GM12865 (cell line): ENCODE results near the gene MAL.

Source experiments
- DNase-seq: peaks from one replicate; pipeline ENCODE4 v3.0.0; 2010; ENCODE audit warnings: low read depth
- H3K4me3 ChIP-seq: 2 replicates; pipeline ENCODE4 v1.5.1; 2011; ENCODE audit warnings: mild to moderate bottlenecking, low read depth, low read length, control low read depth
- CTCF ChIP-seq: IDR thresholded peaks from 2 replicates; pipeline ENCODE4 v1.5.1; 2011; ENCODE audit warnings: low read length, control low read depth, low read depth, inconsistent platforms; ENCODE audit not compliant: insufficient read depth; ENCODE audit errors: missing control alignments

MAL gene

GRCh38 chr2:94982675-94983074 is 42.8 kb upstream of the MAL start:
- no peak for DNase-seq
- no peak for TF ChIP-seq CTCF
- H3K4me3 ChIP-seq: no peak overlapping the region

DNA sequence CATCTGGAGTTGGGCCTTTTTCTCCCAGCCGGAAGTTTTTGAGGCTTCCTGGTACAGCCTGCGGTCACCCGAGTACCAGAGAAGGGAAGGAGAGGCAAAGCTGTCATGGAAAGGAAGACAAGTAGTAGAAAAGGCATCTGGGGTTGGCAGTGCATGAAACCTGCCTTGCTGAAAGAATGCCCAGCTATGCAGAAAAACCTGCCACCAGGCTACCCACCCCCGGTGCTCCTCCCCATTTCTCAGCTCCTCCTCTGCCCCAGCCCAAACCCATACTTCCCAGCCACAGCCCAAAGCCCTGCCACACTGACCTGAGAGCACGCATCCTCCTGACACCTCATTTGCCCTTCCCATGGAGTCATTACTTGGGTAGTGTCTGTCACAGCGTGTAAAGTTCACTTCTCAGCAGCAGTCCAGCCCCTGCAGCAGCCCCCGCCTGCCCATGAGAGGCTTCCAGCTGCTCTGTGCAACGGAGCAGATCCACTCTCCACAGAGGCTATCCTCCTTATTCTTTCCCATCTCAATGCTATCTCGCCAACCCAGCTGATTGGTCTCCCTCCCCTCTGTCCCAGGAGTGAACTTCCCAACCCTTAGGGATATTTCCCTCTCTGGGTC is 40.4 kb upstream of the MAL start:
- no peak for TF ChIP-seq CTCF
- H3K4me3 ChIP-seq: no peak overlapping the region
- no peak for DNase-seq

- no peak for DNase-seq
- TF ChIP-seq CTCF: no peak
- no peak overlapping the region for H3K4me3 ChIP-seq
Measured at GRCh38 chr2:94985636-94986035, 39.9 kb upstream of the MAL start.

GRCh38 chr2:94986392-94986963 is 39.0 kb upstream of the MAL start:
- peak; percentile 63 for DNase-seq

DNA sequence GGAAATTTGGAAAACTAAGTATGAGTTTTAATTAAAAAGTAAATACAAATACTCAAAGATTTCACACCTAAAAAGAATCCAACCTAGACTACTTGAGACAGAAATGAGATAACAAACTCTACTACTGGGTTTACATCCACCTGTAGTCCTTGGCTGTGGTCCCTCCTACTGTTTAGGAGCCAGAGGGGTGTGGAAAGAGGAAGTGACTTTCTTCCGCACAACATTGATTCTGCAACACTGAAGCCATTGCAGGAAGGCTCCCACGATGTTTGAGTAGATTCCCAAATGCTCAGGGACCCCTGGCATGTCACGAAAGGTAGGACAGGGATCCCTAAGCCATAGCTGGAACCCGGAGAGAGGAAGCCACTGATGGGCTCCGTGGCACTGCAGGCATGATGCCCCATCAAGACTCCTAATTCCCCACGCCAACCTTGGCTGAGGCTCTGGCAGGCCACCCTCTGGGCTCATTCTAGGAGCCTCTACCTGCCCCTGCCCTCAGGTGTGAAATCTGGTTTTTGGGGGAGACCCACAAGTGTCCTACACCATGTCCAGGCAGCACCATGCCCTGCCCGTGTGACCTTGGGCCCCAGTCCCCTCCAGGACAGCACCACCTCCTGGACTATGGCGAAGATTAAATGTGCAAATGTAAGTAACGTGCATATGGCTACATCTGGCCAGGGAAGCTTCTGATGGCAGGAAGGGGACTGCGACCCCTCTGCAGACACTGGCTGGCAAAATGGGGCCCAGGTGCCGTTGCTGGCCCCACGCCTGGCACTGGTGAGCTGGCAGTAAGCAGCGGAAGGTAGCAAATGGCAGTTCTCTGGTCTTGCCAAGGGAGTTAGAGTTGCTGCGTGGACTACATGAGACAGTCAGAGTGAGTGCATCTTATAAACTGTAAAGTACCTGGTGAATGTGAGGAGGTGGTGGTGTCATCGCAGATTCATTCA is 38.2 kb upstream of the MAL start:
- no peak for TF ChIP-seq CTCF
- no peak overlapping the region for H3K4me3 ChIP-seq
- no peak for DNase-seq

More at GRCh38 chr2:94986392-94986963, 39.0 kb upstream of the MAL start:
- peak; percentile 70 for TF ChIP-seq CTCF
- H3K4me3 ChIP-seq: no peak overlapping the region

DNA sequence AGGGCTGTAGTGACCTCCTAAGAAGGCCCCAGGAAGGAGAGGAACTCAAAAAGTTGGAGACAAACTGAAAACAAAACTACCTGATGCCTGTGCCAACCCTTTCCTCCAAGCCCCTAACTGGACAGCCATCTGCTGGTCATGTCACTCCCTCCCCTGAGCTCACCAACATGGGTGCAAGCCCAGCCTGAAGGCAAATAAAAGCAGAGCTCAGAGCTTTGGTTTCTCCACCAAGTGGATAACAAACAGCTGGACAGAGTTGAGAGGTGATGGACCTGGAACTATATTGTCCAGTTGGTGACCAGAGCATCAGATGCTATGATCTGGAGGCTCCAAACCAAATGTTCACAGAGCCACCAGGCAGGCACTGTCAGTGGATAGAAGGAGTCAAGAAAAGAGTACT is 34.6 kb upstream of the MAL start:
- no peak for TF ChIP-seq CTCF
- no peak for DNase-seq

More for the DNA sequence above, 34.6 kb upstream of the MAL start:
- H3K4me3 ChIP-seq: no peak overlapping the region
